IMR-90 (cell line): ENCODE measurements around the gene SLC25A26. TPM values are rescaled to one million over a fixed set of nuclear protein-coding genes. Genes with fewer than 3 reads are reported as not detected.

Experiments used
- ATAC-seq: fragments of 200-7000 bp; cut with Tn5 transposase; 2 replicates; pipeline ENCODE4 v1.9.1; 2020; ENCODE audit warnings: low read depth, mild to moderate bottlenecking, moderate library complexity
- BruUV-seq: library from RNA; stranded (reverse); fragments of 400-500 nt; replicated peaks from 2 replicates; lab custom pipeline; 2021; lab: Mats Ljungman, UMichigan
- CTCF ChIA-PET: fragments of 300-600 bp; formaldehyde crosslinking; extraction: SDS; loops from one replicate; lab custom pipeline; 2021; ENCODE audit warnings: antibody characterized with exemption; lab: Yijun Ruan, JAX
- POLR2A ChIA-PET: fragments of 300-600 bp; sonication (Branson Sonifier 250); formaldehyde crosslinking; loops from one replicate; lab custom pipeline; 2022; ENCODE audit warnings: antibody characterized with exemption; ENCODE audit not compliant: unreplicated experiment; lab: Charles Lee
- DNase-seq: peaks from one replicate; pipeline ENCODE4 v3.0.0; 2013
- H2AFZ ChIP-seq: replicated peaks from 2 replicates; pipeline ENCODE3; 2013; ENCODE audit warnings: low read length, mild to moderate bottlenecking; ENCODE audit not compliant: poor library complexity
- H2AK5ac ChIP-seq: 2 replicates; pipeline ENCODE4 v1.6.1; 2013; ENCODE audit warnings: low read depth, low read length, inconsistent platforms
- H2AK9ac ChIP-seq: replicated peaks from 2 replicates; pipeline ENCODE3; 2013; ENCODE audit warnings: mild to moderate bottlenecking, low read depth, low read length, moderate library complexity; ENCODE audit not compliant: poor library complexity
- H2BK120ac ChIP-seq: 2 replicates; pipeline ENCODE4 v1.6.1; 2013; ENCODE audit warnings: low read depth, low read length, inconsistent platforms
- H2BK15ac ChIP-seq: 3 replicates; pipeline ENCODE4 v1.6.1; 2013; ENCODE audit warnings: low read depth, low read length, inconsistent platforms
- H2BK20ac ChIP-seq: 2 replicates; pipeline ENCODE4 v1.6.1; 2013; ENCODE audit warnings: low read depth, mild to moderate bottlenecking, inconsistent platforms, low read length, moderate library complexity
- H2BK5ac ChIP-seq: 2 replicates; pipeline ENCODE4 v1.6.1; 2013; ENCODE audit warnings: mild to moderate bottlenecking, low read depth, low read length, inconsistent platforms; ENCODE audit not compliant: poor library complexity, severe bottlenecking
- H3K14ac ChIP-seq: replicated peaks from 2 replicates; pipeline ENCODE4 v1.6.1; 2013; ENCODE audit warnings: low read depth, low read length, inconsistent platforms
- H3K18ac ChIP-seq: 2 replicates; pipeline ENCODE4 v1.6.1; 2013; ENCODE audit warnings: low read depth, low read length, control low read depth
- H3K23ac ChIP-seq: 2 replicates; pipeline ENCODE4 v1.6.1; 2013; ENCODE audit warnings: low read depth, low read length, inconsistent platforms
- H3K27ac ChIP-seq: 2 replicates; pipeline ENCODE4 v1.5.1; 2013; ENCODE audit warnings: mild to moderate bottlenecking, control low read depth, low read length; ENCODE audit not compliant: insufficient read depth
- H3K27me3 ChIP-seq: 2 replicates; pipeline ENCODE4 v1.6.1; 2013; ENCODE audit warnings: low read length; ENCODE audit not compliant: control insufficient read depth, insufficient read depth
- H3K36me3 ChIP-seq: 2 replicates; pipeline ENCODE4 v1.6.1; 2013; ENCODE audit warnings: low read length, mixed read lengths; ENCODE audit not compliant: control insufficient read depth, insufficient read depth
- H3K4ac ChIP-seq: 2 replicates; pipeline ENCODE4 v1.6.1; 2013; ENCODE audit warnings: low read depth, low read length, inconsistent platforms
- H3K4me1 ChIP-seq: 2 replicates; pipeline ENCODE4 v1.6.1; 2013; ENCODE audit warnings: low read length, mixed read lengths; ENCODE audit not compliant: control insufficient read depth, insufficient read depth
- H3K4me2 ChIP-seq: 2 replicates; pipeline ENCODE4 v1.6.1; 2013; ENCODE audit warnings: low read depth, mild to moderate bottlenecking, control low read depth, low read length, moderate library complexity
- H3K4me3 ChIP-seq: 2 replicates; pipeline ENCODE4 v1.5.1; 2013; ENCODE audit warnings: low read depth, mild to moderate bottlenecking, control low read depth, low read length, moderate library complexity; ENCODE audit not compliant: insufficient read depth
- H3K56ac ChIP-seq: 2 replicates; pipeline ENCODE4 v1.6.1; 2013; ENCODE audit warnings: low read length, inconsistent platforms; ENCODE audit not compliant: insufficient read depth; ENCODE audit errors: extremely low read depth
- H3K79me1 ChIP-seq, 2 experiments: 2 replicates each; pipeline ENCODE4 v1.6.1; 2013; ENCODE audit warnings: low read length in 2 of 2, inconsistent platforms in 1 of 2, low read depth in 1 of 2
- H3K9ac ChIP-seq: 2 replicates; pipeline ENCODE4 v1.6.1; 2013; ENCODE audit warnings: low read depth, low read length, control low read depth
- H3K9me1 ChIP-seq: 2 replicates; pipeline ENCODE4 v1.6.1; 2013; ENCODE audit warnings: low read length, inconsistent platforms; ENCODE audit not compliant: insufficient read depth
- H3K9me3 ChIP-seq: 2 replicates; pipeline ENCODE4 v1.6.1; 2013; ENCODE audit warnings: low read length; ENCODE audit not compliant: control insufficient read depth, insufficient read depth
- H4K20me1 ChIP-seq: 2 replicates; pipeline ENCODE4 v1.6.1; 2013; ENCODE audit warnings: low read length, inconsistent platforms; ENCODE audit not compliant: insufficient read depth
- H4K5ac ChIP-seq: 2 replicates; pipeline ENCODE4 v1.6.1; 2013; ENCODE audit warnings: mild to moderate bottlenecking, low read depth, low read length, control low read depth
- H4K8ac ChIP-seq, 2 experiments: 2 replicates each; pipeline ENCODE4 v1.6.1; 2013; ENCODE audit warnings: low read depth in 2 of 2, low read length in 2 of 2, control low read depth in 1 of 2, inconsistent platforms in 1 of 2
- H4K91ac ChIP-seq: 2 replicates; pipeline ENCODE4 v1.6.1; 2013; ENCODE audit warnings: low read depth, low read length, inconsistent platforms; ENCODE audit not compliant: insufficient read depth
- BHLHE40 ChIP-seq: fragments of 150-350 bp; IDR thresholded peaks from 2 replicates; pipeline ENCODE4 v1.6.1; 2016; ENCODE audit warnings: mild to moderate bottlenecking, low read depth, low read length
- CEBPB ChIP-seq: IDR thresholded peaks from 2 replicates; pipeline ENCODE4 v1.6.1; 2012; ENCODE audit warnings: low read depth, low read length, improper control_type of control experiment
- CHD1 ChIP-seq: IDR thresholded peaks from 2 replicates; pipeline ENCODE4 v1.6.1; 2012; ENCODE audit warnings: low read depth, low read length, improper control_type of control experiment
- CTCF ChIP-seq: conservative IDR thresholded peaks from 2 replicates; pipeline ENCODE4 v1.5.1; 2012; ENCODE audit warnings: mild to moderate bottlenecking, low read depth, low read length, improper control_type of control experiment
- ELK1 ChIP-seq: fragments of 150-350 bp; IDR thresholded peaks from 2 replicates; pipeline ENCODE4 v1.6.1; 2016; ENCODE audit warnings: low read depth, mild to moderate bottlenecking, low read length, moderate library complexity, borderline replicate concordance
- FOS ChIP-seq: fragments of 150-350 bp; IDR thresholded peaks from 2 replicates; pipeline ENCODE4 v1.6.1; 2016; ENCODE audit warnings: low read depth, low read length
- MAFK ChIP-seq: IDR thresholded peaks from 2 replicates; pipeline ENCODE4 v1.6.1; 2012; ENCODE audit warnings: low read depth, low read length, improper control_type of control experiment
- MXI1 ChIP-seq: IDR thresholded peaks from 2 replicates; pipeline ENCODE4 v1.6.1; 2012; ENCODE audit warnings: low read depth, mild to moderate bottlenecking, low read length, moderate library complexity, borderline replicate concordance
- NFE2L2 ChIP-seq: fragments of 150-350 bp; IDR thresholded peaks from 2 replicates; pipeline ENCODE4 v1.6.1; 2016; ENCODE audit warnings: low read depth, mild to moderate bottlenecking, low read length
- POLR2A ChIP-seq: IDR thresholded peaks from 2 replicates; pipeline ENCODE4 v1.6.1; 2012; ENCODE audit warnings: mild to moderate bottlenecking, low read depth, low read length
- RAD21 ChIP-seq: IDR thresholded peaks from 2 replicates; pipeline ENCODE4 v1.6.1; 2012; ENCODE audit warnings: low read length, improper control_type of control experiment
- RCOR1 ChIP-seq: IDR thresholded peaks from 2 replicates; pipeline ENCODE4 v1.6.1; 2012; ENCODE audit warnings: mild to moderate bottlenecking, low read length, improper control_type of control experiment; ENCODE audit not compliant: insufficient replicate concordance
- RFX5 ChIP-seq: IDR thresholded peaks from 2 replicates; pipeline ENCODE4 v1.8.0; 2012; ENCODE audit warnings: low read depth, mild to moderate bottlenecking, low read length, moderate library complexity
- SMC3 ChIP-seq: fragments of 150-350 bp; IDR thresholded peaks from 2 replicates; pipeline ENCODE4 v1.6.1; 2016; ENCODE audit warnings: low read depth, mild to moderate bottlenecking, antibody characterized with exemption, low read length, moderate library complexity
- USF2 ChIP-seq: fragments of 150-350 bp; IDR thresholded peaks from 2 replicates; pipeline ENCODE4 v1.6.1; 2017; ENCODE audit warnings: mild to moderate bottlenecking, antibody characterized with exemption, low read length, low read depth
- WGBS, 2 experiments: methylation state at CpG; one replicate each; pipeline versions ENCODE4 v1.1.5 to v1.1.7; 2013; ENCODE audit warnings: missing lambda C conversion rate in 2 of 2; ENCODE audit not compliant: insufficient read length in 1 of 2; ENCODE audit errors: extremely low coverage in 2 of 2; 5-methylcytosine and 5-hydroxymethylcytosine counted together
- dilution Hi-C: fragments of 300-500 bp; cut with HindIII; formaldehyde crosslinking; loops from one replicate; pipeline ENCODE4 v1.14.3; 2018; ENCODE audit warnings: low sequenced_read_pairs; ENCODE audit not compliant: unreplicated experiment
- in situ Hi-C: fragments of 300-500 bp; cut with MboI; formaldehyde crosslinking; loops from 3 replicates; pipeline ENCODE4 v1.14.3; 2019; ENCODE audit warnings: low sequenced_read_pairs, inconsistent platforms, mixed read lengths
- intact Hi-C: fragments of 100-400 bp; cut with micrococcal nuclease; formaldehyde crosslinking; loops from 2 replicates; pipeline ENCODE4 v1.10.0; 2022
- polyA plus RNA-seq, 3 experiments: library from polyadenylated mRNA; depleted of rRNA; stranded (reverse); fragments of >200 nt; gene quantifications; 2 replicates each; pipeline ENCODE4 v1.2.3, GENCODE V29; 2012; ENCODE audit warnings: low replicate concordance in 1 of 3
- total RNA-seq: library from RNA; depleted of rRNA; stranded (reverse); fragments of >200 nt; gene quantifications from 2 replicates; pipeline ENCODE4 v1.2.3, GENCODE V29; 2012

The SLC25A26 gene
- total and polyA plus RNA-seq, 2 of the 4 experiments (the other 2 are of a cell fraction): 10.9 to 12.7 TPM

DNA sequence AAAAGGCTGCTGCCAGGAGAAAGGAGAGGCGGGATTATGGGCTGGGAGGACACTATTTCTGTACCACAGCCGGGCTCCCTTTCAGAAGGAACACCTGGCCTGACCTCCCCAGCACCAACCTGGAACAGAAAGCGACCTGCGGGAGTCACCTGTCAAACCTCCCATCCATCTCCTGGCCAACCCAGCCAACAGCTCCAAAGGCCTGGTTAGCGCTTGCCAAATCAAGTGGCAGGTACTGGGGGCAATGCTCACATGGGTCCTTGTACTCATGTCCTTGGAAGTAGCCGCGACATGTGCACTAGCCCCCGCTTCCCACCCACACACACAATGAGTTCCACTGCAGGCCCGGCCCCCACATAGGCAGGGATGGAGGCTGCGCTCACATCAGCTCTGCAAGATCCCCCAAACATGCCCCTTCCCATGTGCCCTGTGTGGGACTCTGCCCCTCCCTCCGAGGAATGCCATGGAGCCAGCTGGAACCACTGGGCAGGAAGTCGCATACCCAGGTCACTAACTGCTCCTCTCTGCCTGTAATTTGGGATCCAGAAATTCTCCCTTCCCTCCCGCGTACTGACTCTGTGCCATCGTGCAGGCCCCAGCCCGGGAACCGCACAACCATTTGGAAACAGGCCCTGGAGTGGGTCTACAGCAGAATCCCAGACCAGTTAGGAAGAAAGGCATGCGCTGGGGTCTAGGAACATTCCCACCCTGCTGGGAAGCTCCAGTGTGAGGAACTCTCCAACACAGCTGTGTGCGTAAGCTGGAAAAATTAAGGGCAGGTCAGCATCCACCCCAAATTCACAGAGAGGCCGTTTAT, 181.1 kb downstream of the SLC25A26 start:
- 87% methylated on average over 8 of the region's 20 CpGs; no CpG with 5 or more reads in 1 of the 2 experiments for WGBS, 2 experiments
- Histone ChIP-seq H3K9ac (no peak overlapping the region), H3K4me1 (peaks cover 24% of the 10 kb centered on the region), H3K4me2 (no peak overlapping the region), H3K56ac (no peak overlapping the region), H2BK5ac (no peak overlapping the region), H3K36me3 (peaks cover 58% of the 10 kb centered on the region), H3K4me3 (no peak overlapping the region), H2BK15ac (no peak overlapping the region), H3K27ac (no peak overlapping the region), H3K18ac (no peak overlapping the region), H3K9me1 (peaks cover 19% of the 10 kb centered on the region), H2BK120ac (no peak overlapping the region), H3K14ac (no peak overlapping the region), H2AK5ac (no peak overlapping the region), H4K20me1 (no peaks in the 10 kb centered on the region), H2AFZ (no peak overlapping the region), H3K23ac (no peak overlapping the region), H3K4ac (no peak overlapping the region), H4K8ac (no peak overlapping the region), H2BK20ac (no peak overlapping the region), H3K27me3 (no peaks in the 10 kb centered on the region), H3K9me3 (no peaks in the 10 kb centered on the region), H4K91ac (no peak overlapping the region), H3K79me1 (peaks cover 6 to 36% of the 10 kb centered on the region in 2 experiments; a peak in 3 of 4 replicates), H4K5ac (no peak overlapping the region), H2AK9ac (no peak overlapping the region)
- CTCF ChIA-PET: interaction anchor here (0.5 to 0.6 kb wide), 2 partner anchors 111 to 225 kb away, joined by 3 to 4 read pairs; no protein-coding TSS in a partner anchor
- no peak for DNase-seq
- POLR2A ChIA-PET: no interaction called here
- intact Hi-C loops (loop anchor here (10.0 kb wide), 1 partner anchor 333 kb away; no protein-coding TSS in a partner anchor), dilution Hi-C loops (no loop called here), in situ Hi-C loops (loop anchor here (10.0 kb wide), 1 partner anchor 127 kb away; no protein-coding TSS in a partner anchor)
- BruUV-seq: no TSS peak
- ATAC-seq: no peak
- TF ChIP-seq NFE2L2 (no peak), RFX5 (no peak), BHLHE40 (no peak), FOS (no peak), CEBPB (no peak), SMC3 (no peak), CHD1 (no peak), RCOR1 (no peak), MAFK (no peak), RAD21 (no peak), ELK1 (no peak), CTCF (no peak), MXI1 (no peak), USF2 (no peak), POLR2A (no peak)
